Ureter (tissue), 1 donor: Measurements from ENCODE around the gene ARID3A. TPM values are rescaled to one million over a fixed set of nuclear protein-coding genes. Genes with fewer than 3 reads are reported as not detected.

Experiments
- DNase-seq: peaks from one replicate; pipeline ENCODE4 v3.0.0-alpha.2; 2020; ENCODE audit warnings: low spot score
- total RNA-seq: library from RNA; stranded (reverse); gene quantifications from one replicate; pipeline ENCODE4 v1.2.4, GENCODE V29; 2023
- donor health status: DM: yes; HTN: yes; CAD: no.

The ARID3A gene
- total RNA-seq, 1 donor from 2014 or later: 8.4 TPM

DNA sequence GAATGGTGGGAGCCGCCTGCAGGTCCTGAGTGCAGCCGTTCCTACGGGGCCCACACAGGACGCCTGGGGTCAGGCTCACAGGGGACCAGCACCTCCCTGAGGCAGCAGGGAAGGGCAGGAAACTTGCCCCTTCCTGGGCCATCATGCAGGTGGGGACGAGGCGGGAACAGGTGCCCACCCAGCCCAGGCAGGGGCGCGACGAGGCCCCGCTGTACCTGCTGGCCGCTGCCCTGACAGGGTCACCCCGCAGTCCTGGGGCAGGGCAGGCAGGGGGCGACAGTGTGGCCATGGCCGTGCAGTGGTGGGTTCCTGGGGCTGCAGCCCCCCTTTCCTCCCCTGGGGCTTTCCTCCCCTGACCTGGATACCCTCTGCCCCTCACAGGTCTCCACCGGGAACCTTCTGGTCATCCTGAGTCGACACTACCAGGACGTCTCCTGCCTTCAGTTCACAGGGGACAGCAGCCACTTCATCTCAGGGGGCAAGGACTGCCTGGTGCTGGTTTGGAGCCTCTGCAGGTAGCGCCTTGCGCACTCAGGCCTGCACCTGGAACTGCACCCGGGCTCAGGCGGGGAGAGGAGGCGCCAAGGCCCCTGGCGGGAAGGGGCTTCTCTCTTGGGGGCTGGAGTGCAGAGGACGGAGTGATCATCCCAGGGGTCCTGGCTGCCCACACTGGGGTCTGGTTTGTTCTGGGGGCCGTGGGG, 63.7 kb downstream of the ARID3A start:
- no peak for DNase-seq

- DNase-seq: no peak
These were observed 64.3 kb downstream of the ARID3A start for GRCh38 chr19:990119-990571.

DNA sequence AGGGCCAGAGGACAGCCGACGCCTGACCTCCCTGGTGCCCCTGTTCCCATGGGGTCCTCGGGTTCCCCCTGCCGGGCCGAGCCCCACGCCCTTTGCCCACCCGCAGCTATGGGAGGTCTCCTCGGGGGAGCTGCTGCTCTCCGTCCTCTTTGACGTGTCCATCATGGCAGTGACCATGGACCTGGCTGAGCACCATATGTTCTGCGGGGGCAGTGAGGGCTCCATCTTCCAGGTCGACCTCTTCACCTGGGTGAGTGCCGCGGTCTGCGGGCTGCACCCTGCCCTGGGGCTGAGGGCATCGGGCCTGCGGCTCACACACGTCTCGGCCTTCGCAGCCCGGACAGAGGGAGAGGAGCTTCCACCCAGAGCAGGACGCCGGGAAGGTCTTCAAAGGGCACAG, 64.9 kb downstream of the ARID3A start:
- no peak for DNase-seq

DNA sequence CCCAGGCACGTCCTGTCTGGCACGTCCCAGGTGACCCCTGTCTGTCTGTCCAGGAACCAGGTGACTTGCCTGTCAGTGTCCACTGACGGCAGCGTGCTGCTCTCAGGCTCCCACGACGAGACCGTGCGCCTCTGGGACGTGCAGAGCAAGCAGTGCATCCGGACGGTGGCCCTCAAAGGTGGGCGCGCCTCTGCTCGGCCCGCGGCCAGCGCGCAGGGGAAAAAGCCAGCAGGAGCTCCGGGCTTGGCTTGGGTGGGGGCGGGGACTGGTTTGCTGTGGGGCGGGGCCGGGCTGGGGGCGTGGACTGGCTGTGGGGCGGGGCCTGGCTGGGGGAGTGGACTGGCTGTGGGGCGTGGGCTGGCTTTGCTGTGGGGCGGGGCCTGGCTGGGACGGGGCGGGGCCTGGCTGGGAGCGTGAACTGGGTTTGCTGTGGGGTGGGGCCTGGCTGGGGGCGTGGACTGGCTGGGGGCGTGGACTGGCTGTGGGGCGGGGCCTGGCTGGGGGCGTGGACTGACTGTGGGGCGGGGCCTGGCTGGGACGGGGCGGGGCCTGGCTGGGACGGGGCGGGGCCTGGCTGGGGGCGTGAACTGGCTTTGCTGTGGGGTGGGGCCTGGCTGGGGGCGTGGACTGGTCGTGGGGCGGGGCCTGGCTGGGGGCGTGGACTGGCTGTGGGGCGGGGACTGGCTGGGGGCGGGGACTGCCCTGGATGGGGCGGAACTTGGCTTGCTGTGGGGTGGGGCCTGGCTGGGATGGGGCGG, 65.5 kb downstream of the ARID3A start:
- DNase-seq: no peak

DNA sequence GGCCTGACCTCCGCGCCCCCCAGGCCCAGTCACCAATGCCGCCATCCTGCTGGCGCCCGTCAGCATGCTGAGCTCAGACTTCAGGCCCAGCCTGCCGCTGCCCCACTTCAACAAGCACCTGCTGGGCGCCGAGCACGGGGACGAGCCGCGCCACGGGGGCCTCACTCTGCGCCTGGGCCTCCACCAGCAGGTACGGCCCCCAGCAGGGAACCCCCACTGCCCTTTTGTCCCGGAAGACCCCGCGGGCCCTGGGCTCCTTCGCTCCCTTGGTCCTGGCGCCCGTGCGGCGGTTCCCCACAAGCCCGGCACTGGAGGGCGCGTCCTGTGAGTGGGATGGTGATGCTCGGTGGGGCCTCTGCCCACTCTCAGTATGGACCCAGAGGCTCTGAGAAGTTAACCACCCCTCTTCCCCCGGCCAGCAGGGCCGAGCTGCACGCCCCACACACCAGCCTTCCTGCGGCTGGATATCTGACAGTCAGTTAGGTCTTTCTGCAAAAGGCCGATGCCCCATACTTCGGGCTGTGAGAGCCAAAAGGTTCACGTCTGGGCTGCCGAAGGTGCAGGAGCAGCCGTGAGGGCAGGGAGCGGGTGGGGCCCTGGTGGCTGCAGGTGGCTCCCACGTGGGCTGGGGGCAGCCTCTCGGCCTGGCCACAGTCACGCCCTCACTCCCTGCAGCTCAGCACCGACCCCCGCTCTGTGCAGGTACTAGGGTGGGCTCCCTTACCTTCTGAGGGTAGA, 66.3 kb downstream of the ARID3A start:
- no peak for DNase-seq

- DNase-seq: no peak
These were observed 66.8 kb downstream of the ARID3A start for GRCh38 chr19:992670-993055.

DNA sequence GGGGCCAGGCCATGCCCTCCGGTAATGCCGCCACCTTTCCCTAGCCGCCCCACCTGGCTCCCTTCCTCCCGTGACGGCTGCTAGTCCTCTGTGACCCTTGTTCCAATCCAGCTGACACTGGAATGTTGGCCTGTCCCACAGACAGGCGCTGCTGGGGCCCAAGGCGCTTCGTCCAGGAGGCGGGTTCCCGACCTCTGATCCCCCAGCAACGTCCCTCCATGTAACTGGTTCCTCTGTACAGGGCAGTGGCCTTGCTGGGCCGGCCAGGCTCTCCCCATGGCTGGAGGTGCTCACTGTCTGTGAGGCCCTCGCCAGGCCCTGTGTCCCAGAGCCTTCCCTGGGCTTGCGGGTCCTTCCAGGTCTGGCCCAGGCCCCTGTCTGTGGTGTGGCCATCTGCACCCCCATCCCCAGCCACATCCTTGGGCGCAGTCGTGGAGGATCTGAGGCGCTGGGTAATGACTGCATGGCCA, 67.6 kb downstream of the ARID3A start:
- DNase-seq: no peak

GRCh38 chr19:993831-994393, 68.1 kb downstream of the ARID3A start:
- no peak for DNase-seq

DNA sequence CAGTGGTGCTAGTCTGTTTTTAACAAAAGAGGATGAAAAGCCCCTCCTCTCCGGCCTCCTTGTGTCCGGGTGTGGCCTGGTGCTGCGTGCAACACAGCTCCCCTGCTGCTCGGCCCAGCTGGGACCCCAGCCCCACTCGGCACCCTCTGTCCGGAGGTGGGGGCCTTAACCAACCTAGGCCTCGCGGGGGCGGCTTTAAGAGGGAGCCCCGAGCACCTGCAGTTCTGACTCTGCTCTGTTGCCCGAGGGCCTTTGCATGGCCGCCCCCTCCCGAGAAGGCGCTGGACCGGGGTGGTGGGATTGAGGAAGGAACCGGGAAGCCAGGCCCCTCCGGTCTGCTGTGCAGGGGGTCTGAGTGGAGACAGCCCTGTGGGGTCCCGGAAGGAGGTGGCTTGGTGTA, 68.7 kb downstream of the ARID3A start:
- DNase-seq: no peak

DNA sequence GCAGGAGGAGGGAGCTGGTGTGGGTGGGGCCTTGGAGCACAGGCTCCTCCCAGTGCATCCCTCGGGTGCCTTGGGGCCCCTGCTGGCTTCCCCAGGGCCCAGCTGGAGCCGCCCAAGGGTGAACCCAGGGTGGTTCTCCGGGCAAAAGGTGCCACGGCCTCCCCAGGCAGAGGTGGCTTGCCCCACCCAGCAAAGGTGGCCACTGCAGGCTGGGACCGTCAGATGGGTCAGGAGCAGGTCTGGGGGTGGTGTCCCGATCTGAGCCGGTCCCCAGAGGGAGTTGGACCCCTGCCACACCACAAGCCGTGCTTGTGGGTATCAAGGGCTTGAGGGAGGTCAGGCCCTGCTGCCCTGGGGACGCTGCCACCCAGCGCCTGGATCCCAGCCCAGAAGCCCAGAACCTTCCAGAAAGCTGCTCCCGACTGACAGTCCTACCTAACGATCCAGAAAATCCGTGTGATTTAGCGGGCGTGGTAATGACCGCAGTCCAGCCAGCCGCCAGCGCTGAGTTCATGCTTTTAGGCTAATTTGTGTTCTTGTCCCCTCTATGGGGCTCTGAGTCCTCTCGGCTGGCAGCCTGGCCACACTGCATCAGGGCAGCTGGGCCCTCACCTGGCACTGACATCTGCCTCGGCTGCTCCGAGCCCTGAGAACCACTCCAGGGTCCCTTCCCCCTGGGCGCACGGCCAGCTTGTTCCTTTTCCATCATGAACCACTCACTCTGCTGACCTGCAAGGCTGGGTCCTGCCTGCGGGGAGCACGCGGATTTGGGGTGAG, 69.4 kb downstream of the ARID3A start:
- DNase-seq: no peak

GRCh38 chr19:996051-996838, 70.4 kb downstream of the ARID3A start:
- DNase-seq: no peak

DNA sequence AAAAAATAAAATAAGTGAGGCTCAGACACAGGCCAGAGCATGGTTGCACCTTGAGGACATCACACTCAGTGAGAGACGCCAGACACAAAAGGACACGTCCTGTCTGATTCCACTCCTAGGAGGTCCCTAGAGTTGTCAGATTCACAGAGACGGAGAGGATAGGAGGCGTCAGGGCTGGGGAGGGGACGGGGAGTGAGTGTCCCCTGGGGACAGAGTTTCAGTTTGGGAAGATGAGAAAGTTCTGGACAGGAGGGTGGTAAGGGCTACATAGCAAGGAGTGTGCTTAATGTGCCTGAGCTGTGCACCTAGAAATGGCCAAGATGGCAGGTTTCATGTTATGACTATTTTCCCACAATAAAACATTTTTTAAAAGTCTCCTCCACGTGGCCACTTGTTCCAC, 72.2 kb downstream of the ARID3A start:
- DNase-seq: no peak

DNA sequence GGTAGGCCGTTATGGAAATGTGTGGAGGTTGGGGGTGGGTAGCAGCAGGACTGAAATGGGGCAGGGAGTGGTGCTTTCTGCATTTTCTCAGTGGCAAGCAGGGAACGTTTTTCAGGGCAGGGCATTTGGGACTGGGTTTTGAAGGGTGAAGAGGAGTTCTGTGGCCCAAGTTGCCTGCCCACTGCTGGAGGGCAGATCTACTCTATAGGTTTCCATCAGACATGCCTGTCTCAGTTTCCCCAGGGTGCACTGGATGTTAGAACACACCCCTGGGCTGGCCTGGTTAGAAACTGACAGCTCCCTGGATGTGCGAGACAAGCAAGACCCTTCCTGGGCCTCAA, 73.5 kb downstream of the ARID3A start:
- no peak for DNase-seq

DNA sequence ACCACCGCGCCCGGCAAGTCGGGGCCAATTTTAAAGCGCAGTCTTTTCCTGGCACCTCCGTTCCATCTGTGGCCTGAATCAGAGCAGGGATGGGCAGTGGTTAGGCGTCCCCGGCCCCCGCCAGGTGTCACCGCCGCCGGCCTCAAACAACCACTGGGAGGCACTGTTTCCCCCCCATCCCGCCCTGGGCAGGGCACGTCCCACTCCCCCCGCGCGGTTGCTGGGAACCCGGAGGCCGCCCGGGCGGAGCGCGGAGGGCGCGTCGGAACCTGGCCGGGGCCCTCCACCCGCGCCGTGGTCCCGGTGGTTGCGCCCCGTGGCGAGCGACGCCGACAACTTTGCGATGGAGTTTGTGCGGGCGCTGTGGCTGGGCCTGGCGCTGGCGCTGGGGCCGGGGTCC, 74.3 kb downstream of the ARID3A start, which contains the start of gene GRIN3B:
Gene GRIN3B (plus strand): TSS at position 325 of the 400 bp plus-strand sequence. CDS start 19 bp downstream, at position 344.
- no peak for DNase-seq

DNA sequence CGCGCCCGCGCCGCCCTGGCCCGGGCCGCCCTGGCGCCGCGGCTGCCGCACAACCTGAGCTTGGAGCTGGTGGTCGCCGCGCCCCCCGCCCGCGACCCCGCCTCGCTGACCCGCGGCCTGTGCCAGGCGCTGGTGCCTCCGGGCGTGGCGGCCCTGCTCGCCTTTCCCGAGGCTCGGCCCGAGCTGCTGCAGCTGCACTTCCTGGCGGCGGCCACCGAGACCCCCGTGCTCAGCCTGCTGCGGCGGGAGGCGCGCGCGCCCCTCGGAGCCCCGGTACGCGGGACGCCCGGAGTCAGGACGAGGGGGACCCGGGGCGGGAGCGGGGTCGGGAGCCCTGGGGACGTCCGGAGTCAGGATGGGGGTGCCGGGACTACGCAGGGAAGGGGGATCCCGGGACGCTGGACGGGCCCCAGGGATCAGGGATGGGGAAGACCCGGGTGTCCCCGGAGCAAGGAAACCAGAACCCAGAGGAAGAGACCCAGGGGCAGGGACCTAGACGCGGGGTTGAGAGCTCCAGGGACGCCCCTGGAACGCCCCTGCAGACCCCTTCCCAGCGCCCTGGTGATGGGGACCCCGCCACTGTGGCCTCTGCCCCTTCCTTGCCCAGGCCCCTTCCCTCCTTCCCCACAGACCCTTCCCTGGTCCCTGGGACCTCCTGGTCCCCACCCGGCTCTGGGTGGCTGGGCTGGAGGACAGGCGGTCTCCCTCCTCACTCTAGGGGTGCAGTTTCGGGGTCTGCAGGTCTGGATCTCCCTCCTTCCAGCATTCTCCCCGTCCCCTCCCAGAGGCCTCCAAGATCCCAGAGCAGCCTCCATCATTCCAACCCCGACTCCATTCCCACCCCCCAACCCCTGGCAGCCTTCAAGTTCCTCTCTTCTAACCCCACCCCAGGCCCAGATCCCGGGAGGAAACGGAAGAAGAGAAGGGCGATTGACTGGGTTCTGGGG, 75.0 kb downstream of the ARID3A start:
- no peak for DNase-seq

DNA sequence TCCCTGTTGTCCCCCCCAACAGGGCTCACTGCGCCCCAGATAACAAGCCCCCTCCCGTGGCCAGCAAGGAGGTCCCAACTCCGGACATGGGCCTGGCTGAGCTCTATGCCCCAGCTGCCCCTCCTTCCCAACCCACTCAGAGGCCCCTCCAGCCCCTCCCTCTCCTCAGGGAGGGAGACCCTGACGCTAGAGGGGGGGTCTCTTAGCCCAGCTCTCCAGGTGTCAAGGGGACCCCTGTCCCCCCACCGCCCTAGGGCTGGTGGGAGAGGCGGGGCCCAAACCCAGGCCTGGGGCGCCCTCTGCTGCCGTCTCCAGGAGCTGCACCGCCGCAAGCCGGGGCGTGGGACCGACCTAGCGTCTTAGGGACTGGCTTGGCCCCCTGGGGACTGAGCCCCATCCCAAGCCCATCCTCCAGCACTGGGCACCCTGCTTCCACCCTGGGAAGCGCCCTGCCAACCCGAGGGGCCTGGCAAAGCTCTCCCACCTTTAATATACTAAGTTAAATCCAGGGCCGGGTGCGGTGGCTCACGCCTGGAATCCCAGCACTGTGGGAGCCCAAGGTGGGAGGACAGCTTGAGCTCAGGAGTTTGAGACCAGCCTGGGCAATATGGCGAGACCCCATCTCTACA, 75.8 kb downstream of the ARID3A start:
- DNase-seq: no peak

DNA sequence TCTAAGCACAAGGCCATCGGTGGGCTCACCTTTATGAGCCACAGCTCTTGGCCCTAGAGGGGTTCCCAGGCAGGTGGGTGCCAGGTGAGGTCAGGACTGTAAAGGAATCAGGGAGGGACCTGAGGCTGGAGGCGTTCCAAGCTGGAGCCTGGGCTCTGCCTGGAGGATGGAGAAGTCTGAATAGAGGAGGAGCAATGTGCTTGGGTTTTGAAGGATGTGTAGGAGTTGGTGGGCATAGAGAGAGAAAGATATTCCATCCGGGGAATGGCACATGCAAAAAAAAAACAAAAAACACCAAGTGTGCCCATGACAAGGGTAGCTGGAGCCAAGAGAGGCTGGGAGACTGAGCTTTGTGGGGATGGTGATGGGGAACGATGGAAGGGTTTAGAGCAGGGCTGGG, 76.8 kb downstream of the ARID3A start:
- no peak for DNase-seq

DNA sequence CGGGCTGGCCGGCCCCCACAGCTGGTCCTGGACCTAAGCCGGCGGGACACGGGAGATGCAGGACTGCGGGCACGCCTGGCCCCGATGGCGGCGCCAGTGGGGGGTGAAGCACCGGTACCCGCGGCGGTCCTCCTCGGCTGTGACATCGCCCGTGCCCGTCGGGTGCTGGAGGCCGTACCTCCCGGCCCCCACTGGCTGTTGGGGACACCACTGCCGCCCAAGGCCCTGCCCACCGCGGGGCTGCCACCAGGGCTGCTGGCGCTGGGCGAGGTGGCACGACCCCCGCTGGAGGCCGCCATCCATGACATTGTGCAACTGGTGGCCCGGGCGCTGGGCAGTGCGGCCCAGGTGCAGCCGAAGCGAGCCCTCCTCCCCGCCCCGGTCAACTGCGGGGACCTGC, 77.4 kb downstream of the ARID3A start:
- no peak for DNase-seq

DNA sequence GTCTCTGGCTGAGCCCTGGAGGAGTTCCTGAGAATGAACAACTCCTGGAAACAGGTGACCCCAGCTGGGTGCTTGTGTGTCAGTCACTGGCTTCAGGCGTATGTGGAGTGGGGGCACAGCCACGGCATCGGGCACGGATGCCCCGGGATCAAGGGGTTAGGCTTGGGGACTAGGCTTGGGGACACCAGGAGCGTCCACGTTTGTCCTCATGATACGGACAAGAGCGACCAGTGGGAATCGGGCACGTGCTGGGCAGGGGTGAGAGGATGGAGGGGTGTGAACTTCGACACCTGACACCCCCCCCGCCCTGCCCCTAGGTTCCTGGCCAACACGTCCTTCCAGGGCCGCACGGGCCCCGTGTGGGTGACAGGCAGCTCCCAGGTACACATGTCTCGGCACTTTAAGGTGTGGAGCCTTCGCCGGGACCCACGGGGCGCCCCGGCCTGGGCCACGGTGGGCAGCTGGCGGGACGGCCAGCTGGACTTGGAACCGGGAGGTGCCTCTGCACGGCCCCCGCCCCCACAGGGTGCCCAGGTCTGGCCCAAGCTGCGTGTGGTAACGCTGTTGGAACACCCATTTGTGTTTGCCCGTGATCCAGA, 78.5 kb downstream of the ARID3A start:
- no peak for DNase-seq
